Loucy (cell line): Measurements from ENCODE around the gene ZNF549.

Source experiments
- H2AFZ ChIP-seq: fragments of 200-600 bp; sonication (generic); 2 replicates; pipeline ENCODE4 v1.6.0; 2016; ENCODE audit warnings: antibody characterized with exemption, mild to moderate bottlenecking, low read length, moderate library complexity
- H3F3A ChIP-seq: fragments of 200-600 bp; 2 replicates; pipeline ENCODE4 v1.6.0; 2016; ENCODE audit warnings: antibody characterized with exemption, low read depth, mild to moderate bottlenecking
- H3K27me3 ChIP-seq: fragments of 200-600 bp; sonication (generic); 2 replicates; pipeline ENCODE4 v1.6.1; 2014; ENCODE audit warnings: low read length, mild to moderate bottlenecking; ENCODE audit not compliant: insufficient read depth, poor library complexity, severe bottlenecking
- H3K36me3 ChIP-seq: fragments of 200-600 bp; sonication (generic); 2 replicates; pipeline ENCODE4 v1.6.1; 2016; ENCODE audit warnings: low read length; ENCODE audit not compliant: insufficient read depth
- H3K4me1 ChIP-seq: fragments of 200-600 bp; sonication (generic); 2 replicates; pipeline ENCODE4 v1.5.1; 2014; ENCODE audit warnings: low read length, mild to moderate bottlenecking; ENCODE audit not compliant: insufficient read depth, poor library complexity, severe bottlenecking
- H3K4me2 ChIP-seq: fragments of 200-600 bp; sonication (generic); 2 replicates; pipeline ENCODE4 v1.6.0; 2014; ENCODE audit warnings: antibody characterized with exemption, low read length, low read depth, mild to moderate bottlenecking; ENCODE audit not compliant: poor library complexity, severe bottlenecking
- H3K4me3 ChIP-seq: fragments of 200-600 bp; sonication (generic); 2 replicates; pipeline ENCODE4 v1.5.1; 2014; ENCODE audit warnings: low read length, mild to moderate bottlenecking, mixed read lengths; ENCODE audit not compliant: poor library complexity, severe bottlenecking
- H3K79me2 ChIP-seq: fragments of 200-600 bp; sonication (generic); 2 replicates; pipeline ENCODE4 v1.6.1; 2014; ENCODE audit warnings: low read length; ENCODE audit not compliant: insufficient read depth
- H3K9ac ChIP-seq: fragments of 200-600 bp; sonication (generic); 2 replicates; pipeline ENCODE4 v1.6.0; 2014; ENCODE audit warnings: mild to moderate bottlenecking, low read depth, low read length, moderate library complexity; ENCODE audit not compliant: poor library complexity, severe bottlenecking
- H3K9me2 ChIP-seq: fragments of 200-600 bp; sonication (generic); replicated peaks from 2 replicates; pipeline ENCODE4 v1.6.1; 2016; ENCODE audit warnings: low read depth, low read length, mixed read lengths
- H3K9me3 ChIP-seq: fragments of 200-600 bp; sonication (generic); 2 replicates; pipeline ENCODE4 v1.6.1; 2014; ENCODE audit warnings: mild to moderate bottlenecking, antibody characterized with exemption, low read length, low read depth; ENCODE audit not compliant: insufficient read depth
- H4K20me1 ChIP-seq: fragments of 200-600 bp; sonication (generic); 2 replicates; pipeline ENCODE4 v1.6.0; 2014; ENCODE audit warnings: antibody characterized with exemption, low read length, mild to moderate bottlenecking; ENCODE audit not compliant: insufficient read depth, poor library complexity, severe bottlenecking
- CTCF ChIP-seq: fragments of 200-600 bp; sonication (generic); conservative IDR thresholded peaks from 2 replicates; pipeline ENCODE4 v1.5.1; 2014; ENCODE audit warnings: mild to moderate bottlenecking, antibody characterized with exemption, low read length
- EZH2phosphoT487 ChIP-seq: fragments of 200-600 bp; IDR thresholded peaks from 2 replicates; pipeline ENCODE4 v1.6.1; 2018; ENCODE audit warnings: antibody characterized with exemption, mild to moderate bottlenecking, moderate library complexity, borderline replicate concordance

The ZNF549 gene

GRCh38 chr19:57506163-57506562 lies 21.0 kb upstream of the ZNF549 start:
- H3K9me2 ChIP-seq: no peaks in the 10 kb centered on the region
- H3K4me2 ChIP-seq: no peak overlapping the region
- no peak overlapping the region for H3K9ac ChIP-seq
- no peak overlapping the region for H3K4me3 ChIP-seq
- peaks cover 26% of the 10 kb centered on the region; the same call in 1 of the 2 replicates for H3K79me2 ChIP-seq
- no peaks in the 10 kb centered on the region for H3F3A ChIP-seq
- TF ChIP-seq CTCF (no peak), EZH2phosphoT487 (no peak)
- H3K27me3 ChIP-seq: no peaks in the 10 kb centered on the region
- H3K4me1 ChIP-seq: peaks cover 9% of the 10 kb centered on the region
- H2AFZ ChIP-seq: no peak overlapping the region
- H4K20me1 ChIP-seq: no peaks in the 10 kb centered on the region
- H3K9me3 ChIP-seq: peaks cover under 1% of the 10 kb centered on the region; the same call in 1 of the 2 replicates
- peaks cover 31% of the 10 kb centered on the region for H3K36me3 ChIP-seq

GRCh38 chr19:57511484-57511883 lies 15.7 kb upstream of the ZNF549 start:
- peaks cover 18% of the 10 kb centered on the region for H3K36me3 ChIP-seq
- peaks cover 13% of the 10 kb centered on the region for H3K4me1 ChIP-seq
- no peak overlapping the region for H3K4me3 ChIP-seq
- no peaks in the 10 kb centered on the region for H3K9me2 ChIP-seq
- H3F3A ChIP-seq: no peaks in the 10 kb centered on the region
- no peak overlapping the region for H3K4me2 ChIP-seq
- H4K20me1 ChIP-seq: no peaks in the 10 kb centered on the region
- no peaks in the 10 kb centered on the region for H3K79me2 ChIP-seq
- no peak overlapping the region for H2AFZ ChIP-seq
- peaks cover 32% of the 10 kb centered on the region; the same call in 1 of the 2 replicates for H3K9me3 ChIP-seq
- no peak overlapping the region for H3K9ac ChIP-seq
- no peaks in the 10 kb centered on the region for H3K27me3 ChIP-seq
- no peak for TF ChIP-seq CTCF

- H3K9me2 ChIP-seq: no peaks in the 10 kb centered on the region
- H3K36me3 ChIP-seq: peaks cover 6% of the 10 kb centered on the region; the same call in 1 of the 2 replicates
Observed at GRCh38 chr19:57512845-57513244, 14.3 kb upstream of the ZNF549 start.

More at GRCh38 chr19:57512845-57513244, 14.3 kb upstream of the ZNF549 start:
- Histone ChIP-seq H3K9me3 (peaks cover 32% of the 10 kb centered on the region; the same call in 1 of the 2 replicates), H3K4me3 (no peak overlapping the region), H3K4me2 (no peak overlapping the region), H3K79me2 (no peaks in the 10 kb centered on the region), H3K9ac (no peak overlapping the region), H3K27me3 (no peaks in the 10 kb centered on the region), H4K20me1 (no peaks in the 10 kb centered on the region), H2AFZ (no peak overlapping the region), H3F3A (no peaks in the 10 kb centered on the region), H3K4me1 (peaks cover 15% of the 10 kb centered on the region)
- TF ChIP-seq EZH2phosphoT487 (no peak), CTCF (no peak)
